OCI-LY7 (cell line): Measurements from ENCODE around the gene TBX21.

Experiments used
- CTCF ChIP-seq: fragments of 200-600 bp; sonication (generic); conservative IDR thresholded peaks from 2 replicates; pipeline ENCODE4 v1.5.1; 2014; ENCODE audit warnings: mild to moderate bottlenecking, antibody characterized with exemption, low read length, moderate library complexity, mixed read lengths
- EZH2phosphoT487 ChIP-seq: fragments of 200-600 bp; sonication (generic); IDR thresholded peaks from 2 replicates; pipeline ENCODE4 v1.6.1; 2018; ENCODE audit warnings: low read depth, borderline replicate concordance, mild to moderate bottlenecking, mixed run types, antibody characterized with exemption, low read length, moderate library complexity, mixed read lengths

GRCh38 chr17:47792457-47792856, 59.4 kb downstream of the TBX21 start:
- TF ChIP-seq CTCF (no peak), EZH2phosphoT487 (no peak)
